ENCODE measurements around the gene ANO6.

GRCh38 chr12:45268672-45269411, 52.9 kb downstream of the ANO6 start:
- TF ChIP-seq CTCF (IDR thresholded peaks at IDR 0.05; ENCODE audit: low read depth, low read length, missing input control) (peak; percentile 39), SP1 (IDR thresholded peaks at IDR 0.05) (no peak), ZBTB33 (IDR thresholded peaks at IDR 0.05) (no peak), RXRA (IDR thresholded peaks at IDR 0.05) (no peak), MAX (IDR thresholded peaks at IDR 0.05) (no peak), GABPA (IDR thresholded peaks at IDR 0.05 in 1 of 2, conservative IDR thresholded peaks at IDR 0.05 in 1 of 2) (no peak), HNF4A (conservative IDR thresholded peaks at IDR 0.05) (no peak)

Data from liver (tissue), 3 donors.